Ishikawa (cell line): ENCODE data around the gene MIB2.
A peak's percentile ranks its signal among the peaks of the same experiment; 100 is the strongest.

Experiments
- CEBPB ChIP-seq: IDR thresholded peaks from 2 replicates; pipeline ENCODE4 v1.6.1; 2012
- CREB1 ChIP-seq: IDR thresholded peaks from 2 replicates; pipeline ENCODE4 v1.6.1; 2012; ENCODE audit warnings: low read depth
- EGR1 ChIP-seq: IDR thresholded peaks from 2 replicates; pipeline ENCODE4 v1.6.1; 2012
- EP300 ChIP-seq: IDR thresholded peaks from 2 replicates; pipeline ENCODE4 v1.6.1; 2012; ENCODE audit warnings: borderline replicate concordance
- FOXM1 ChIP-seq: IDR thresholded peaks from 2 replicates; pipeline ENCODE4 v1.6.1; 2012; ENCODE audit warnings: low read depth, borderline replicate concordance
- NFIC ChIP-seq: IDR thresholded peaks from 2 replicates; pipeline ENCODE4 v1.6.1; 2012
- RAD21 ChIP-seq: IDR thresholded peaks from 2 replicates; pipeline ENCODE4 v1.6.1; 2012; ENCODE audit warnings: low read depth
- TAF1 ChIP-seq: IDR thresholded peaks from 2 replicates; pipeline ENCODE4 v1.6.1; 2012; ENCODE audit warnings: low read depth, mild to moderate bottlenecking
- TCF12 ChIP-seq: IDR thresholded peaks from 2 replicates; pipeline ENCODE4 v1.6.1; 2012; ENCODE audit warnings: low read depth
- TEAD4 ChIP-seq: IDR thresholded peaks from 2 replicates; pipeline ENCODE4 v1.6.1; 2012
- YY1 ChIP-seq: IDR thresholded peaks from 2 replicates; pipeline ENCODE4 v1.6.1; 2012; ENCODE audit warnings: low read depth
- TF ChIP-seq, protein P1 (sequence below): IDR thresholded peaks from 2 replicates; pipeline ENCODE4 v1.6.1; 2012; ENCODE audit warnings: low read depth, mild to moderate bottlenecking
- TF ChIP-seq, protein P2 (sequence below): IDR thresholded peaks from 2 replicates; pipeline ENCODE4 v1.6.1; 2012
- TF ChIP-seq, protein P3 (sequence below): IDR thresholded peaks from 2 replicates; pipeline ENCODE4 v1.6.1; 2012

DNA sequence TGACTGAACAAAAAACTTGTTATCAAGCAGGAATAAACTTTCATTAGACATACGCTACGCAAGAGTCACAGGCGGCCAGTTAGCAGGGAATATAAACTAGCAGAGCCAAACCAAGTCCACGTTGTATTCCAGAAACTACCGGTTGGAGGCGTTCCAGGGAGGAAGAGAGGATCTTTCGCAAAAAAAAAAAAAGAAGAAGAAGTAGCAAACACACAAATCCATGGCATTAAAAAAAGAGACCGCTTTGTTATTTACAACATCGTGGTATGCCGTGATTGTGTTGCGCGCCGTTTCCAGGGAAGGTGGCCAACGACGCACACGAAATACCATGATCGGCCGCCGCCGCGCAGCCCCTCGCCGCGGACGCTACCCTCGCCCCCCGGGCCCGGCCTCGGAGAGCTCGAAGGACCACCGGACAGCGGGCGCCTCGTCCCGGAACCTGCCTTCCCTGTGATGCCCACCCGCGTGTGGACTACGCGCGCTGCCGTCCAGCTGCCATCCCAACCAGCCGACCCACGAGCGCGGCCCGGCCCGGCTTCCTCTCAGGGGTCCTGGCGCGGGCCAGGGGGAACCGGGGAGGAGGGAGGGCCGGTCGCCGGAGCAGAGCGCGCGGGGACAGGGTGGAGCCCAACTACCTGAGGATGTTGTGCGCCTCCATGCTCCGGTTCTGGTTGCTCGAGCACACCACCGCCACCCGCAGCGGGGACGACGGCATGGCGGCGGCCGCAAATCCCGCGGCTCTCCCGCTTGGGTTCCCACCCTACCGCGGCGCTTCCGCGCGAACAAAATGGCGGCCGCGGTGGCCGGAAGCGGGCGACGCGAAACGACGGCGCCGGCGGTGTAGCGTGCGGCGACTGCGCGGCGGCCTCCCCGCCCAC lies 41.2 kb upstream of the MIB2 start:
- TF ChIP-seq, protein P1, sequence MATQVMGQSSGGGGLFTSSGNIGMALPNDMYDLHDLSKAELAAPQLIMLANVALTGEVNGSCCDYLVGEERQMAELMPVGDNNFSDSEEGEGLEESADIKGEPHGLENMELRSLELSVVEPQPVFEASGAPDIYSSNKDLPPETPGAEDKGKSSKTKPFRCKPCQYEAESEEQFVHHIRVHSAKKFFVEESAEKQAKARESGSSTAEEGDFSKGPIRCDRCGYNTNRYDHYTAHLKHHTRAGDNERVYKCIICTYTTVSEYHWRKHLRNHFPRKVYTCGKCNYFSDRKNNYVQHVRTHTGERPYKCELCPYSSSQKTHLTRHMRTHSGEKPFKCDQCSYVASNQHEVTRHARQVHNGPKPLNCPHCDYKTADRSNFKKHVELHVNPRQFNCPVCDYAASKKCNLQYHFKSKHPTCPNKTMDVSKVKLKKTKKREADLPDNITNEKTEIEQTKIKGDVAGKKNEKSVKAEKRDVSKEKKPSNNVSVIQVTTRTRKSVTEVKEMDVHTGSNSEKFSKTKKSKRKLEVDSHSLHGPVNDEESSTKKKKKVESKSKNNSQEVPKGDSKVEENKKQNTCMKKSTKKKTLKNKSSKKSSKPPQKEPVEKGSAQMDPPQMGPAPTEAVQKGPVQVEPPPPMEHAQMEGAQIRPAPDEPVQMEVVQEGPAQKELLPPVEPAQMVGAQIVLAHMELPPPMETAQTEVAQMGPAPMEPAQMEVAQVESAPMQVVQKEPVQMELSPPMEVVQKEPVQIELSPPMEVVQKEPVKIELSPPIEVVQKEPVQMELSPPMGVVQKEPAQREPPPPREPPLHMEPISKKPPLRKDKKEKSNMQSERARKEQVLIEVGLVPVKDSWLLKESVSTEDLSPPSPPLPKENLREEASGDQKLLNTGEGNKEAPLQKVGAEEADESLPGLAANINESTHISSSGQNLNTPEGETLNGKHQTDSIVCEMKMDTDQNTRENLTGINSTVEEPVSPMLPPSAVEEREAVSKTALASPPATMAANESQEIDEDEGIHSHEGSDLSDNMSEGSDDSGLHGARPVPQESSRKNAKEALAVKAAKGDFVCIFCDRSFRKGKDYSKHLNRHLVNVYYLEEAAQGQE, result no peak
- no peak for TF ChIP-seq NFIC
- no peak for TF ChIP-seq RAD21
- TF ChIP-seq, protein P2, sequence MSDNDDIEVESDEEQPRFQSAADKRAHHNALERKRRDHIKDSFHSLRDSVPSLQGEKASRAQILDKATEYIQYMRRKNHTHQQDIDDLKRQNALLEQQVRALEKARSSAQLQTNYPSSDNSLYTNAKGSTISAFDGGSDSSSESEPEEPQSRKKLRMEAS, result peak; percentile 19
- no peak for TF ChIP-seq EP300
- TF ChIP-seq TAF1, result no peak
- no peak for TF ChIP-seq CEBPB
- TF ChIP-seq YY1, result peak; percentile 89
- TF ChIP-seq CREB1, result no peak
- TF ChIP-seq TCF12, result no peak
- TF ChIP-seq FOXM1, result no peak
- no peak for TF ChIP-seq EGR1
- TF ChIP-seq, protein P3, sequence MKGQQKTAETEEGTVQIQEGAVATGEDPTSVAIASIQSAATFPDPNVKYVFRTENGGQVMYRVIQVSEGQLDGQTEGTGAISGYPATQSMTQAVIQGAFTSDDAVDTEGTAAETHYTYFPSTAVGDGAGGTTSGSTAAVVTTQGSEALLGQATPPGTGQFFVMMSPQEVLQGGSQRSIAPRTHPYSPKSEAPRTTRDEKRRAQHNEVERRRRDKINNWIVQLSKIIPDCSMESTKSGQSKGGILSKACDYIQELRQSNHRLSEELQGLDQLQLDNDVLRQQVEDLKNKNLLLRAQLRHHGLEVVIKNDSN, result no peak
- no peak for TF ChIP-seq TEAD4
